Endothelial cell (in vitro differentiated cells): Measurements from ENCODE around the gene CRELD2. TPM values are rescaled to one million over a fixed set of nuclear protein-coding genes. Genes with fewer than 3 reads are reported as not detected.
A peak's percentile ranks its signal among the peaks of the same experiment; 100 is the strongest.

ENCODE experiments used
- DNase-seq: peaks from one replicate; pipeline ENCODE4 v3.0.0; 2021; ENCODE audit warnings: low spot score
- H3K27ac Mint-ChIP-seq: one replicate; pipeline ENCODE4 v1.8.0; 2021; ENCODE audit warnings: mixed read lengths, inconsistent platforms; ENCODE audit not compliant: unreplicated experiment
- H3K27me3 Mint-ChIP-seq: one replicate; pipeline ENCODE4 v1.8.0; 2021; ENCODE audit warnings: mild to moderate bottlenecking, moderate library complexity, mixed read lengths, inconsistent platforms; ENCODE audit not compliant: unreplicated experiment
- H3K36me3 Mint-ChIP-seq: one replicate; pipeline ENCODE4 v1.8.0; 2021; ENCODE audit warnings: mild to moderate bottlenecking, low read depth, mixed read lengths, inconsistent platforms; ENCODE audit not compliant: unreplicated experiment
- H3K4me1 Mint-ChIP-seq: one replicate; pipeline ENCODE4 v1.8.0; 2021; ENCODE audit warnings: mild to moderate bottlenecking, mixed read lengths, inconsistent platforms; ENCODE audit not compliant: unreplicated experiment
- H3K4me3 Mint-ChIP-seq: one replicate; pipeline ENCODE4 v1.8.0; 2021; ENCODE audit warnings: mild to moderate bottlenecking, mixed read lengths, inconsistent platforms; ENCODE audit not compliant: unreplicated experiment
- H3K9me3 Mint-ChIP-seq: one replicate; pipeline ENCODE4 v1.8.0; 2021; ENCODE audit warnings: mixed read lengths, inconsistent platforms; ENCODE audit not compliant: unreplicated experiment
- total RNA-seq: library from RNA; stranded (reverse); fragmentation: NEBNext Ultra II Directional; extraction: Animal tissue kit (Norgen Biotek cat#: 25700); gene quantifications from one replicate; pipeline ENCODE4 v1.2.1, GENCODE V29; 2021; ENCODE audit not compliant: unreplicated experiment
- TF ChIP-seq, protein P1 (sequence below): fragments of 200-600 bp; sonication (generic); IDR thresholded peaks from one replicate; pipeline ENCODE4 v1.5.0; 2021; ENCODE audit warnings: antibody characterized with exemption; ENCODE audit not compliant: unreplicated experiment

CRELD2 gene
- total RNA-seq, 1 donor from 2014 or later = 207 TPM

DNA sequence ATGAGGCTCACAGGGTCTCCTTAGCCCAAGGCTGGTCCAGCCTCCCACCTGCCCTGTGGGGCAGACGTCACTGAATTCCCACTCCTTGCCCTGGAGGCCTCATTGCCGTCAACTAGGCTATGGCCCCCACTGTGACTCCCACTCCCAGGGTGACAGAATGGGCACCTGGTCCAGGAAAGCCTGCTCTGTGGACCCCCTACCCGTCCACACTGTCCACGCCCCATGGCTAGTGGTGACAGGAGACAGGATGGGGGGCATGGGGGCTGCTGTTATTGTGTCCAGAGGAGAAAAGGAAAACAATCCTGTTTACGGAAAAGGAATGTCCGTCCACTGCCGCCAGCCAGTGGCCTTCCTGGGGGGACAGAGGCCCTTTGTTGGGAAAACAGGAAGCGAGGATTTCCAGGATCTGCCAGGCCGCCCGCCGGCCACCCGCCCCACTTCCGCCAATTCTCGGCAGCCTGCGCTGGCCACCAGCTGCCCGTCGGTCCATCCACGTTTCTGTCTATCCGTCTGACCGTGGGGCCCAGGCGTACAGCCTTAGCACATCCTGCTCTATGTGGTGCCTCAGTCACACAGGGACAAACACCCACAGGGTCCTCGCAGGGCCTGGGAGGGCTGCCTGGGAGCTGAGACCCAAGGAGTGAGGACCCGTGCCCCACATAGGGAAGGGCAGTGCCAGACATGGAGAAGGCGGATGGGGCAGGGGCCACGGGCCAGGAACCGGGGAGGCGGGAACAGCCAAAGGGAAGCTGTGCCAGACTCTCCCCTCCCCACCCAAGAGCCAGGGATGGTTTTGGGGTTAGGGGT lies 19.5 kb downstream of the CRELD2 start:
- TF ChIP-seq, protein P1, sequence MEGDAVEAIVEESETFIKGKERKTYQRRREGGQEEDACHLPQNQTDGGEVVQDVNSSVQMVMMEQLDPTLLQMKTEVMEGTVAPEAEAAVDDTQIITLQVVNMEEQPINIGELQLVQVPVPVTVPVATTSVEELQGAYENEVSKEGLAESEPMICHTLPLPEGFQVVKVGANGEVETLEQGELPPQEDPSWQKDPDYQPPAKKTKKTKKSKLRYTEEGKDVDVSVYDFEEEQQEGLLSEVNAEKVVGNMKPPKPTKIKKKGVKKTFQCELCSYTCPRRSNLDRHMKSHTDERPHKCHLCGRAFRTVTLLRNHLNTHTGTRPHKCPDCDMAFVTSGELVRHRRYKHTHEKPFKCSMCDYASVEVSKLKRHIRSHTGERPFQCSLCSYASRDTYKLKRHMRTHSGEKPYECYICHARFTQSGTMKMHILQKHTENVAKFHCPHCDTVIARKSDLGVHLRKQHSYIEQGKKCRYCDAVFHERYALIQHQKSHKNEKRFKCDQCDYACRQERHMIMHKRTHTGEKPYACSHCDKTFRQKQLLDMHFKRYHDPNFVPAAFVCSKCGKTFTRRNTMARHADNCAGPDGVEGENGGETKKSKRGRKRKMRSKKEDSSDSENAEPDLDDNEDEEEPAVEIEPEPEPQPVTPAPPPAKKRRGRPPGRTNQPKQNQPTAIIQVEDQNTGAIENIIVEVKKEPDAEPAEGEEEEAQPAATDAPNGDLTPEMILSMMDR = no peak
- Mint-ChIP-seq H3K4me3 (peak overlapping the region; percentile 59), H3K9me3 (peaks cover 3% of the 10 kb centered on the region), H3K4me1 (peaks cover 29% of the 10 kb centered on the region), H3K27ac (peak overlapping the region; percentile 95), H3K36me3 (no peaks in the 10 kb centered on the region), H3K27me3 (peaks cover 4% of the 10 kb centered on the region)
- peak; percentile 80 for DNase-seq

DNA sequence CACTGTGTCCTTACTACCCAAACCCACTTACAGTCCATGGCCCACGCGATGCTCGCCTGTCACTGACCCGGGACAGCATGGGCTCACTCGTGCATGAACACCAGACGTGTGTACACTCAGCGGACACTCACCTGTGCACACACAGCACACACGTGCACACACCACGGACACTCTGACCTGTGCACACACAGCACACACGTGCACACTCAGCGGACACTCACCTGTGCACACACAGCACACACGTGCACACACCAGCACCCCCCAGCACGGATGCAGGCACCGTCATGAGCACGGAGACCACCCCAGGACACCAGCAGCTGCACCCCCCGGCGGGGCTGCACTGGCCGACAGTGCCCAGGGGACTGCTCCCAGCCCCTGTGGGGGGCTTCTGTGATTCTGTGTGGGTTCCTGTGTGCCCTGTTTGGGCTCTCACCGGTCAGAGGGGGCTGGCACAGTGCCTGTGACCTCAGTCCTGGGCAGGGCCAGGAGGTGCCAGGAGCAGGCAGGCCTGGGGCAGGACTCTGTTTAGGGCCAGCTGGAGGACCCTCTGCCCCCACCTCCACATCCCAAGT lies 20.2 kb downstream of the CRELD2 start:
- no peaks in the 10 kb centered on the region for H3K36me3 Mint-ChIP-seq
- H3K4me1 Mint-ChIP-seq = peaks cover 24% of the 10 kb centered on the region
- no peak for DNase-seq
- H3K4me3 Mint-ChIP-seq = no peak overlapping the region
- TF ChIP-seq, protein P1 = no peak
- H3K9me3 Mint-ChIP-seq = peaks cover 3% of the 10 kb centered on the region
- H3K27me3 Mint-ChIP-seq = peaks cover 4% of the 10 kb centered on the region
- peak overlapping the region; percentile 95 for H3K27ac Mint-ChIP-seq

DNA sequence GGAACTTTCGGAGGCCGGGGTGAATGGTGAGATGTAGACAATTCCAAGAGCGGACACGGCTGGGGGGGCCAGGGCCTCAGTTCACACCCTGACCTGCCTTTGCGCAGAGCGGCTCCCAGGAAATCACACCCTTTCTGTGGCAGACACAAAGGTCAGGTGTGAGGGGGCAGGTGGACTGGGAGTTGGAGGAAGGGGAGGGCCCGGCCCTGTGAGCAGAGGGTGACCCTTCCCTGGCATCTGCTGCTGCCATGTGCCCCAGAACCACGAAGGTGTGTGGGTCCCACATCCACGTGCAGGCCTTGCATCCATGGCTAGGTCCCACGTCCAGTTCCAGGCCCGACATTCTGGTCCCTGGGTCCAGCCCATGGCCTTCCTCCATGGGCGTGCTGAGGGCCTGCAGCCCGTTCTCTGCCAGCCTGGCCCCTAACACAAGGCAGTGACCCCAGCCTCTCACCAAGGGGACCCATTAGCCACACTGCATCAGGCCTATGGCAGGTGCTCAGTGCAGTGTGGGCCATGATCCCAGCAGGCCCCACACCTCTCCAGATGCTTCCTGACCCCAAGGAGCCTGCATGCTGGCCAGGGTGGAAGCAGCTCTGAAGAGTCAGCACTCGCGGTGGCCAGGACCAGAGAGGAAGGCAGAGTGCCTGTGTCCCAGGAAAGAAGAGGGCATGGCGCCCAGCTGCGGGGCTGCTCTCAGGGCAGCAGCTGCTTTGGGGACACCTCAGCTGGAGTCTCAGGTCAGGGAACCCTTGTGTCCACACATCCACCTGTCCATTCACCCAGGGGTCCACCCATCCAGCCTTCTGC lies 23.3 kb downstream of the CRELD2 start:
- no peaks in the 10 kb centered on the region for H3K36me3 Mint-ChIP-seq
- no peak overlapping the region for H3K4me3 Mint-ChIP-seq
- H3K9me3 Mint-ChIP-seq = peaks cover 3% of the 10 kb centered on the region
- DNase-seq = no peak
- peaks cover 26% of the 10 kb centered on the region for H3K4me1 Mint-ChIP-seq
- H3K27me3 Mint-ChIP-seq = peaks cover 6% of the 10 kb centered on the region
- TF ChIP-seq, protein P1 = no peak
- no peak overlapping the region for H3K27ac Mint-ChIP-seq

DNA sequence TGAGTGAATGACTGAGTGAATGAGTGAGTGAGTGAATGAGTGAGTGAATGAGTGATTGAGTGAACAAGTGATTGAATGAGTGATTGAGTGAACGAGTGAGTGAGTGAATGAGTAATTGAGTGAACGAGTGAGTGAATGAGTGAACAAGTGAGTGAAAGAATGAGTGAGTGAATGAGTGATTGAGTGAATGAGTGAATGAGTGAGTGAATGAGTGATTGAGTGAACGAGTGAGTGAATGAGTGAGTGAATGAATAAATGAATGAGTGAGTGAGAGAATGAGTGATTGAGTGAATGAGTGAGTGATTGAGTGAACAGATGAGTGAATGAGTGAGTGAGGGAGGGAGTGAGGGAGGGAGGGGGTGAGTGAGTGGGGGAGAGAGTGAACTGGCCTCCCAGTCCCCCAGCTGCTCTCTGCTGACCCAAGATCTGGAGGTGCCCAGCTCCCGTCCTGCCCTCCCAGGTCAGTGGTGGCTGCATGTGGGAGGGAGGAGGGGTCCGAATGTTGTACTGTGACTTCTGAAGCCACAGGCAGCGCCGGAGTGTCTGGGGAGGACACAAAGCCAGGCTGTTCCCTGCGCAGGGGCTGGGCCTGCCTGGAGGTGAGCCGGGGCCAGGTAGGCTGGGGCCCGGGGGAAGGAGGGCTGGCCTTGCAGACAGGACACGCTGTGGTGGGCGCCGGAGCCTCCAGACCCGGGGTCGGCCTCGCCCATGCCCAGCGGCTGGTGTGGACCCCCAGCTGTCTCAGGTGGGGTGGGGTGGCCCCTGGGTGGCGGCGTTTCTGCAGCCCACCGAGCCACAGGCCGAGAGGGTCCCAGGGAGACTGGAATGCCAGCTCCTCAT lies 24.4 kb downstream of the CRELD2 start:
- peaks cover 5% of the 10 kb centered on the region for H3K27me3 Mint-ChIP-seq
- no peak for DNase-seq
- no peak overlapping the region for H3K27ac Mint-ChIP-seq
- H3K36me3 Mint-ChIP-seq = no peaks in the 10 kb centered on the region
- peaks cover 3% of the 10 kb centered on the region for H3K9me3 Mint-ChIP-seq
- H3K4me1 Mint-ChIP-seq = peaks cover 25% of the 10 kb centered on the region
- no peak overlapping the region for H3K4me3 Mint-ChIP-seq
- TF ChIP-seq, protein P1 = no peak
